ENCODE data around the gene PPFIA2.
"Not testable (repeated sequence)": the region's sequence is repeated elsewhere in the genome, so short reads cannot be mapped to it uniquely, and the experiment has no call there.

Gene PPFIA2

DNA sequence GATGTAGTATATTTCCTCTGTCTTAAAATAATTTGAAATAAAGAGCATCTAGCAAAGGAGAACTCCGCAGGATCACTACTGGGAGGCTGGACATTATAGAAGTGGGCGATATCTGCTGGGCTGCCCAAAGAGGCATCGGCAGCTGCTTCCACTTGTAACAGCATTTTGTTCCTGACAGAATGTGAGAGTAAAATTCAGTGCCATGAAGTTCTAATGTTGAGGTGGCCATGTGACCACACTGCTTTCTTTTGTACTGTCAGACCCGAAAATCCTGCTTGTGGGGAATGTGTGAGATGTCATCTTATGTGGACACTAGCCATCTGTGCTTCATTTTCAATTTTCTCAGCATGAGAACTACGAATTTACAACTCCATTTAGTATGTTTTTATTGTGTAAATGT lies 529.4 kb downstream of the PPFIA2 start:
- Histone ChIP-seq H3K4me3 (ENCODE audit: low read length in 2 of 2) (no peak overlapping the region), H3K9ac (ENCODE audit: low read depth in 1 of 2, low read length in 2 of 2) (no peak overlapping the region), H3K9me3 (ENCODE audit: control insufficient read depth in 2 of 2, low read length in 2 of 2) (no peaks in the 10 kb centered on the region), H3K27ac (ENCODE audit: low read depth in 2 of 2, low read length in 2 of 2) (no peak overlapping the region), H3K27me3 (ENCODE audit: control insufficient read depth in 2 of 2, insufficient read depth in 2 of 2, low read length in 2 of 2) (no peaks in the 10 kb centered on the region), H3K36me3 (ENCODE audit: control insufficient read depth in 2 of 2, insufficient read depth in 2 of 2, low read length in 2 of 2) (no peaks in the 10 kb centered on the region), H3K4me1 (ENCODE audit: control insufficient read depth in 2 of 2, insufficient read depth in 2 of 2, low read length in 2 of 2) (no peaks in the 10 kb centered on the region)

DNA sequence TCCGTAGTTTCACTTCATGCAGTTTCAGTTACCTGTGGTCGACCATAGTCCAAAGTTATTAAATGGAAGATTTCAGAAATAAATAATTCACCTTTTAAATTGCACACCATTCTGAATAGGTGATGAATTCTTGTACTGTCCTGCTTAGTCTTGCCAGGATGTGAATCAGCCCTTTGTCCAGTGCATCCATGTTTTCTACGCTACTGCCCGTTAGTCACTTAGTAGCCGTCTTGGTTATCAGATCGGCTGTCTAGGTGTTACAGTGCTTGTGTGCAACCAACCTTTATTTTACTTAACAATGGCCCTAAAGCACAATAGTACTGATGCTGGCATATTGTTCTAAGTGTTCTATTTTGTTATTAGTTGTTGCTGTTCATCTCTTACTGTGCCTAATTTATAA lies 534.5 kb downstream of the PPFIA2 start:
- no peaks in the 10 kb centered on the region for H3K36me3 ChIP-seq (ENCODE audit: control insufficient read depth in 2 of 2, insufficient read depth in 2 of 2, low read length in 2 of 2)
- H3K27ac ChIP-seq (ENCODE audit: low read depth in 2 of 2, low read length in 2 of 2): no peak overlapping the region
- H3K27me3 ChIP-seq (ENCODE audit: control insufficient read depth in 2 of 2, insufficient read depth in 2 of 2, low read length in 2 of 2): no peaks in the 10 kb centered on the region
- no peaks in the 10 kb centered on the region for H3K9me3 ChIP-seq (ENCODE audit: control insufficient read depth in 2 of 2, low read length in 2 of 2)
- H3K4me3 ChIP-seq (ENCODE audit: low read length in 2 of 2): no peak overlapping the region
- no peak overlapping the region for H3K9ac ChIP-seq (ENCODE audit: low read depth in 1 of 2, low read length in 2 of 2)
- no peaks in the 10 kb centered on the region for H3K4me1 ChIP-seq (ENCODE audit: control insufficient read depth in 2 of 2, insufficient read depth in 2 of 2, low read length in 2 of 2)

DNA sequence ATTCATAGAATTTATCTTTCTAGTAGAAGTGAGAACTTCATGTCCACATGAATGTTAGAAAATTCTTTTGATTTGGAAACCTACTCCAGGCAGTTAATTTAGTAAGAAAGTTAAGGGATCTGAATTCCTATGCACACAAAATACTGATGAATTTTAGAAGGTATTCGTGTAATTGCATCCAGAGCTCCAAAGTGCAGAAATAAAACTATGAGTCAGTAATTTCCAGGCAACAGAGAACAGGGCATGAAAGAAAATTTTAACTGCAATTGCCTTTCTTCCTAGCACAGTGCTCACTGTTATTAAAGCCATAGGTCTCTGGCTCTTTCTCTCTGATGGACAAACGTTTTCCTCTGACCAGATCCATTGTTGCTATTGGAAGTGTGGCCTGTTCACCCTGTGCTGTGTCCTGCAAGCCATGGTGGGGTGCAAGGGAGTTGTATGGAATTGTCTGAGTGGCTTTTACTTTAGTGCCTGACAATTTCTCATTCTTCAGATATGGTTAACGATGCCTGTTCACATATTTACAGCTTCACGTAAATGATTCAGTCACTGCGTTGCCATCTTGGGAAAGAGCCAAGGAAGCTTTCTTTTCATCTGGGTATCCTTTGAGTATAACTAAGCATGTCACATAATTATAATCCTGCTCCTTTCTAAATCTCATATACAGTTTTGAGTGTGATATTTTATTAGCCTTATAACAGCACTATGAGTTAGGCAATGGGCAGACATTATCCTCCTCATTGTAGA lies 536.1 kb downstream of the PPFIA2 start:
- Histone ChIP-seq H3K27ac (ENCODE audit: low read depth in 2 of 2, low read length in 2 of 2) (no peak overlapping the region), H3K4me1 (ENCODE audit: control insufficient read depth in 2 of 2, insufficient read depth in 2 of 2, low read length in 2 of 2) (no peaks in the 10 kb centered on the region), H3K9ac (ENCODE audit: low read depth in 1 of 2, low read length in 2 of 2) (no peak overlapping the region), H3K36me3 (ENCODE audit: control insufficient read depth in 2 of 2, insufficient read depth in 2 of 2, low read length in 2 of 2) (no peaks in the 10 kb centered on the region), H3K9me3 (ENCODE audit: control insufficient read depth in 2 of 2, low read length in 2 of 2) (no peaks in the 10 kb centered on the region), H3K4me3 (ENCODE audit: low read length in 2 of 2) (no peak overlapping the region), H3K27me3 (ENCODE audit: control insufficient read depth in 2 of 2, insufficient read depth in 2 of 2, low read length in 2 of 2) (no peaks in the 10 kb centered on the region)

DNA sequence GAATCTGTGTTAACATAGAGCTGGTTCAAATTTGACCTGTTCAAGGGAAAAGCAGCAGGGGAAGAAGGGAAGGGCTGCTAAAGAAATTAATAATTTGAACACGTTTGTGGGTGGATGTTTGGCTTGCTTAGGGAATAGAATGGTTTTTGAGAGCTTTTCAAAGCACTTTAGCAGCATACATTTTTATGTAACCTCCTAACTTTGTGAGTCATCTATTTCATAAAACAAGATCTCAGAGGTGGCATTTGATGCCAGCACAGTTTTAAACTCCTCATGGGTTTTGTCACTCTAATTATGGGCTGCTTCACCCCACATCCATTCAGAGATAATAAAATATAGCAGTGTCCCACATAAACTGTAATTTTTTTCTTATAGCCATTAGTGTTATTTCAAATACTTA lies 537.5 kb downstream of the PPFIA2 start:
- no peaks in the 10 kb centered on the region for H3K4me1 ChIP-seq (ENCODE audit: control insufficient read depth in 2 of 2, insufficient read depth in 2 of 2, low read length in 2 of 2)
- H3K9me3 ChIP-seq (ENCODE audit: control insufficient read depth in 2 of 2, low read length in 2 of 2): no peaks in the 10 kb centered on the region
- no peaks in the 10 kb centered on the region for H3K36me3 ChIP-seq (ENCODE audit: control insufficient read depth in 2 of 2, insufficient read depth in 2 of 2, low read length in 2 of 2)
- H3K4me3 ChIP-seq (ENCODE audit: low read length in 2 of 2): no peak overlapping the region
- no peaks in the 10 kb centered on the region for H3K27me3 ChIP-seq (ENCODE audit: control insufficient read depth in 2 of 2, insufficient read depth in 2 of 2, low read length in 2 of 2)
- H3K9ac ChIP-seq (ENCODE audit: low read depth in 1 of 2, low read length in 2 of 2): no peak overlapping the region
- no peak overlapping the region for H3K27ac ChIP-seq (ENCODE audit: low read depth in 2 of 2, low read length in 2 of 2)

DNA sequence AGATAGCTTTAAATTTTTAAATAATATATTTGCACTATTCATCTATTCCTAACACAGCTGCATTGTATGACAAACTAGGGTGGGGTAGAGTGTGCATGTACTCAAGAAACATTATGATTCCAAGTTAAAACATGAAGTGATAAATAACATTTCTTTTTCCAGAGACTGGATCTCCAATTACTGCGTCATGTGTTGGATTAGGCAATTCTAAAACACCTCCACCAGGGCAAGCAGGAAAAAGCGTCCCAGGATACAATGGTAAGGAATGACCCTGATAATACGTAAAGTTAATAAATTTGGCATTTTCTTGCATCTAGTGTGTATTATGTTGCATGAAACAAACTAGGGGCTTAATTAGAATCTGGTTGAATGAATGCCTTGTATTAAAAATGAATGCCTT lies 542.4 kb downstream of the PPFIA2 start:
- Histone ChIP-seq H3K4me3 (ENCODE audit: low read length in 2 of 2) (no peak overlapping the region), H3K4me1 (ENCODE audit: control insufficient read depth in 2 of 2, insufficient read depth in 2 of 2, low read length in 2 of 2) (no peaks in the 10 kb centered on the region), H3K9me3 (ENCODE audit: control insufficient read depth in 2 of 2, low read length in 2 of 2) (no peaks in the 10 kb centered on the region), H3K36me3 (ENCODE audit: control insufficient read depth in 2 of 2, insufficient read depth in 2 of 2, low read length in 2 of 2) (no peaks in the 10 kb centered on the region), H3K9ac (ENCODE audit: low read depth in 1 of 2, low read length in 2 of 2) (no peak overlapping the region), H3K27me3 (ENCODE audit: control insufficient read depth in 2 of 2, insufficient read depth in 2 of 2, low read length in 2 of 2) (no peaks in the 10 kb centered on the region), H3K27ac (ENCODE audit: low read depth in 2 of 2, low read length in 2 of 2) (no peak overlapping the region)

DNA sequence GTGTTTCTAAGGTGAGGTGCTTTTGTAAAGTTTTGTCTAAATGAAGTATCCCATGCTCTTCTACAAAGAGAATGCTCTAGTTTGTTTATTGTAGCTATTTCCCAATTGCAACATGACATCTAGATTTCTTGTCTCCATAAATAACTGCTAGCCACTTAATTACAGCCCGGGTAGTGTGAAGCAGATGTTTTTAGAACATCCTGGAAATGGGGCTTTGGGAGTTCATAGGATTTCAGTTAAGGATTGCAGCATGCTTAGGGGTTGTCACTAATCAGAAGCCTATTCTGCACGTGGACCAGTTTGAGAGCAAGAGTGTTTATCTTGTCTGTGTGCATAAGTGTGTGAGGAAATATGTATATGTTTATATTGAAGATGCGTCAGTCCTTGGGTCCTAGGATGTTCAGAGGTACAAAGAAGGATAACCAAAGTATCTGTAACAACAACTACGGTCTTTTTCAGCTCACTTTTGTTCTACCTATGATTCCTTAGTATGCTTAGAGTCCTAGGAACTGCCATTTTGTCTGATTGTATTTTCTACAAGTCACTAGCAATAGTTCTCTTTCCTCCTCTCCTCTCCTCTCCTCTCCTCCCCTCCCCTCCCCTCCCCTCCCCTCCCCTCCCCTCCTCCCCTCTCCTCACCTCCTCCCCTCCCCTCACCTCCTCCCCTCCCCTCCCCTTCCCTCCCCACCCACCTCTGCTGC lies 546.0 kb downstream of the PPFIA2 start:
- Histone ChIP-seq H3K27ac (ENCODE audit: low read depth in 2 of 2, low read length in 2 of 2) (no peak overlapping the region), H3K4me1 (ENCODE audit: control insufficient read depth in 2 of 2, insufficient read depth in 2 of 2, low read length in 2 of 2) (no peaks in the 10 kb centered on the region), H3K27me3 (ENCODE audit: control insufficient read depth in 2 of 2, insufficient read depth in 2 of 2, low read length in 2 of 2) (no peaks in the 10 kb centered on the region), H3K9me3 (ENCODE audit: control insufficient read depth in 2 of 2, low read length in 2 of 2) (no peaks in the 10 kb centered on the region), H3K9ac (ENCODE audit: low read depth in 1 of 2, low read length in 2 of 2) (no peak overlapping the region), H3K36me3 (ENCODE audit: control insufficient read depth in 2 of 2, insufficient read depth in 2 of 2, low read length in 2 of 2) (no peaks in the 10 kb centered on the region), H3K4me3 (ENCODE audit: low read length in 2 of 2) (no peak overlapping the region)

DNA sequence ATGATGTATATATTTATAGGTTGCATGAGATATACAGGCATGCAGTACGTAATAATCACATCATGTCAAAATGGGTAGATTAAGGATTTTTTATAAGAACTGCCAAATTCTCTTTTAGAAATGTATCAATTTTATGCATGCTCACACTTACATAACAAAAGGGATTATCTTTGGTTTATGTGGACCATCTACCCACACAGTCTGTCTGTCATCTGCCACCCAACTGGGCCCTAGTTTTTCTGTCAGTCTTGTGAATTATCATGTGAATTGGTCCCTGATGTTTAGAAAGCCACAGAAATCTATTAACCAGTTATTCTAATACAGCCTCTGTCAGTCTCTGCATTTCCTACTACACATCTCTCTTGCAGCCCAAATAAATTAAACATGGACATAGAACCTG lies 547.8 kb downstream of the PPFIA2 start:
- H3K4me3 ChIP-seq (ENCODE audit: low read length in 2 of 2): no peak overlapping the region
- H3K36me3 ChIP-seq (ENCODE audit: control insufficient read depth in 2 of 2, insufficient read depth in 2 of 2, low read length in 2 of 2): no peaks in the 10 kb centered on the region
- no peaks in the 10 kb centered on the region for H3K4me1 ChIP-seq (ENCODE audit: control insufficient read depth in 2 of 2, insufficient read depth in 2 of 2, low read length in 2 of 2)
- no peak overlapping the region for H3K9ac ChIP-seq (ENCODE audit: low read depth in 1 of 2, low read length in 2 of 2)
- no peak overlapping the region for H3K27ac ChIP-seq (ENCODE audit: low read depth in 2 of 2, low read length in 2 of 2)
- no peaks in the 10 kb centered on the region for H3K9me3 ChIP-seq (ENCODE audit: control insufficient read depth in 2 of 2, low read length in 2 of 2)
- no peaks in the 10 kb centered on the region for H3K27me3 ChIP-seq (ENCODE audit: control insufficient read depth in 2 of 2, insufficient read depth in 2 of 2, low read length in 2 of 2)

DNA sequence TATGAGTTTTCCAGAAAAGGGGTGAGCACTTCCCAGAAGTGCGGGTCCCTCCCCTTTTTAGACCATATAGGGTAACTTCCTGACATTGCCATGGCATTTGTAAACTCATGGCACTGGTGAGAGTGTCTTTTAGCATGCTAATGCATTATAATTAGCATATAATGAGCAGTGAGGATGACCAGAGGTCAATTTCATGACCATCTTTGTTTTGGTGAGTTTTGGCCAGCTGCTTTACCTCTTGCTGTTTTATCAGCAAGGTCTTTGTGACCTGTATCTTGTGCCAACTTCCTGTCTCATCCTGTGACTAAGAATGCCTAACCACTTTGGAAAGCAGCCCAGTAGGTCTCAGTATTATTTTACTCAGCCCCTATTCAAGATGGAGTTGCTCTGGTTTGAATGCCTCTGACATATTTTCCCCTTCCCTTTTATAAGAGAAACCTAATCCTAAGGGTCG lies 549.4 kb downstream of the PPFIA2 start:
- not testable (repeated sequence) for H3K27me3 ChIP-seq (ENCODE audit: control insufficient read depth in 2 of 2, insufficient read depth in 2 of 2, low read length in 2 of 2); H3K36me3 ChIP-seq (ENCODE audit: control insufficient read depth in 2 of 2, insufficient read depth in 2 of 2, low read length in 2 of 2); H3K27ac ChIP-seq (ENCODE audit: low read depth in 2 of 2, low read length in 2 of 2); H3K4me3 ChIP-seq (ENCODE audit: low read length in 2 of 2); H3K9ac ChIP-seq (ENCODE audit: low read depth in 1 of 2, low read length in 2 of 2); H3K9me3 ChIP-seq (ENCODE audit: control insufficient read depth in 2 of 2, low read length in 2 of 2); H3K4me1 ChIP-seq (ENCODE audit: control insufficient read depth in 2 of 2, insufficient read depth in 2 of 2, low read length in 2 of 2)

DNA sequence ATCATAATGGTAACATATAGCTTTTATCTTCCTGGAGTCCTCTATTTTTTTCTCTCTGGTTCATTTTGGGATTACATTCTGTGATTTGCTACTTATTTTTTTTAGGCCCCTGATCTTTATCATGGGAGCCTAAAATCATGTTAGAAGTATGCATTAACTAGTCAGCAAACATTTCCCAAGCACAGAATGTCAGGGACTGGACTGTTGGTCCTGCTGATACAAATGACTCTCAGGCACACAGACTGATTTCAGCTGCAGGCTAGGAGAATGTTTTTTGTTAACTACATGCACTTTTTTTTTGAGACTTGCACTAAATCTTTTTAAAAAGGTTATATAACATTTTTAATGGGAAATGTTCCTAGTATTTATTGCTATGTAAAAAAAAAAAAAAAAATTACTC lies 550.1 kb downstream of the PPFIA2 start:
- Histone ChIP-seq H3K9ac (ENCODE audit: low read depth in 1 of 2, low read length in 2 of 2) (no peak overlapping the region), H3K9me3 (ENCODE audit: control insufficient read depth in 2 of 2, low read length in 2 of 2) (no peaks in the 10 kb centered on the region), H3K27me3 (ENCODE audit: control insufficient read depth in 2 of 2, insufficient read depth in 2 of 2, low read length in 2 of 2) (no peaks in the 10 kb centered on the region), H3K4me3 (ENCODE audit: low read length in 2 of 2) (no peak overlapping the region), H3K4me1 (ENCODE audit: control insufficient read depth in 2 of 2, insufficient read depth in 2 of 2, low read length in 2 of 2) (peaks cover 0 to 3% of the 10 kb centered on the region in 2 donors), H3K27ac (ENCODE audit: low read depth in 2 of 2, low read length in 2 of 2) (no peak overlapping the region), H3K36me3 (ENCODE audit: control insufficient read depth in 2 of 2, insufficient read depth in 2 of 2, low read length in 2 of 2) (no peaks in the 10 kb centered on the region)

DNA sequence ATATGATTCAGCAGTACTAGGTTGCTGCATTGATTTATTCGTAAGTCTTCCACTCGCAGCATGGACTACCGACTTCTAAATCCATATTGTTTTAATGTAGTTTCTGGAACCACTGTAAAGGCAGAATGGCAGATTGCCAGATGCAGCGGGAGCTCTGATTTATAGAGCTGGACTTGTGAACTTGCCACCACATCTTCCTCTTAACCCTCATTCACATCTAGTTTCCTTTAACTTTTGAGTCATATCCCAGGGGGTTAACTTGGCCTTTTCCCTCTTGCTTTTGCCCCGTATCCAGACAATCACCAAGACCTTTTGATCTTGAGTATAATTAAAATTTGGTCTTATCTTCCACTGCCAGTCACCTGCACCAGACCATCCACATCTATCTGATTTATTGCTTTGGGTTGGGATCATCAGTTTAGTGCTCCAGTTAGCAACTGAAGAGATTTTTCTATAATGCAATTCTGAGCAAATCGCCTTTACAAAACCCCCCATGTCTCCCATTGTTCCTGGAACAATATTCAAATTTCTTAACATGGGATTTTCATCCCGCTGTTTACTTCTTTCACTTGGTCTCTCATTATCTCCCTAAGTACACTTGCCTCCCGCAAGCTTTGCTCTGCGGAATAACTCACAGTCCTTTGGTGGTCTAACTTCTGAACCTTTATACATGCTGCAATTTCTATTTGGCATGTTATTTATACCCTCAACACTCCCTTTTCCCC lies 550.8 kb downstream of the PPFIA2 start:
- Histone ChIP-seq H3K27ac (ENCODE audit: low read depth in 2 of 2, low read length in 2 of 2) (no peak overlapping the region), H3K36me3 (ENCODE audit: control insufficient read depth in 2 of 2, insufficient read depth in 2 of 2, low read length in 2 of 2) (no peaks in the 10 kb centered on the region), H3K9ac (ENCODE audit: low read depth in 1 of 2, low read length in 2 of 2) (no peak overlapping the region), H3K9me3 (ENCODE audit: control insufficient read depth in 2 of 2, low read length in 2 of 2) (no peaks in the 10 kb centered on the region), H3K4me3 (ENCODE audit: low read length in 2 of 2) (no peak overlapping the region), H3K4me1 (ENCODE audit: control insufficient read depth in 2 of 2, insufficient read depth in 2 of 2, low read length in 2 of 2) (peaks cover 0 to 3% of the 10 kb centered on the region in 2 donors), H3K27me3 (ENCODE audit: control insufficient read depth in 2 of 2, insufficient read depth in 2 of 2, low read length in 2 of 2) (no peaks in the 10 kb centered on the region)
